Astrocyte of the spinal cord (primary cell): ENCODE results near the gene FRMPD4.

Experiments
- DNase-seq: peaks from one replicate; pipeline ENCODE4 v3.0.0; 2011; ENCODE audit warnings: low read depth, low spot score
- H3K4me3 ChIP-seq: 2 replicates; pipeline ENCODE4 v1.5.1; 2011; ENCODE audit warnings: low read depth, mild to moderate bottlenecking, low read length, moderate library complexity
- CTCF ChIP-seq: IDR thresholded peaks from 2 replicates; pipeline ENCODE4 v1.5.1; 2012; ENCODE audit warnings: low read depth, mild to moderate bottlenecking, low read length, inconsistent platforms
- in situ Hi-C: cut with HindIII; loops from 2 replicates; pipeline ENCODE4 v1.10.0; 2017; ENCODE audit warnings: low sequenced_read_pairs

Gene FRMPD4

DNA sequence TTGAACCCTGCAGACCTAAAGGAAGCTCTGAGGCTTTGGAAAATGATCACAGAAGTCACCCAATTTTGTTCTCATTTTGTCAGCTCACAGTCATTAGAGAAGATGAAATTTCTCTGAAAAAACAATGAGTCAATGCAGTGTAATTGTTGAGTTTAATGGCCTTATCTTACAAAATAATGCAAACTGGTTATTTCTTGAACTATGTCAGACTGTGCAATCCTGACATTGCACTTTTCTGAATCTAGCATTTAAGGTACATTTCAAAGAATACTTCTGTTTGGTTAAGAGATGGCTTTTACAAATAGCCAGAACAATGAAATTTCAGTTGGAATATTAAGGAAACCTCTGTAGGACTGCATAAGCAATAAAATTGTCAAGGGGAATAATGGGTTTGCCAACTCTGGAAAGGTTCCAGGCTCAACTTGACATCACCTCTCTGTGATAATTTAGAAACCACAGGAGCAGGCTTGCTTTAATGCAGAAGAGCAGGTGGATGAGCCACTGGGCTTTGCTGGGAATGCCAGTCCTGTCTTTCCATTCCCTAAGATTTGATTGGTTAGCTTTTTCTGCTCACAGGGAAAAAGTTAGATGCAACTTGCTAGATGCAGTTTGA is 222.8 kb downstream of the FRMPD4 start:
- no peak for TF ChIP-seq CTCF
- no peak overlapping the region for H3K4me3 ChIP-seq
- in situ Hi-C loops: no loop called here
- peak; percentile 15 for DNase-seq

DNA sequence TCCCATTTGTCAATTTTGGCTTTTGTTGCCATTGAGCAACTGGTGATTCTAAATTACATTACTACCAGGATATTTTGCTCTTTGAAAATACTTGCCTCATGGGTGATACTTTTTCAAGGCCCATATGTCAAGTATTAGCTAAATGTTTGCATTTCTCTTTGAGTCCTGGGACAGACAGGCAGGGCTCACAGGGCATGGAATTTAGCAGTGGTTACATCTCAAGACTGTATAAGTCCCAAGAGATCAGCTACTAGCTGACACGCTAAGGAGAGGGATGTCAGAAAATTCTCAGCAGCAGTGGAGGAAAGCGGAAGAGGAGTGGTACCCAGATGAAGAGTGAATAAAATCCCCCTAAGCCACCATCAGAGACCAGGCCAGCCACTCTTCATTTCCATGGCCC is 224.9 kb downstream of the FRMPD4 start:
- in situ Hi-C loops: no loop called here
- TF ChIP-seq CTCF: no peak
- no peak for DNase-seq
- H3K4me3 ChIP-seq: no peak overlapping the region

DNA sequence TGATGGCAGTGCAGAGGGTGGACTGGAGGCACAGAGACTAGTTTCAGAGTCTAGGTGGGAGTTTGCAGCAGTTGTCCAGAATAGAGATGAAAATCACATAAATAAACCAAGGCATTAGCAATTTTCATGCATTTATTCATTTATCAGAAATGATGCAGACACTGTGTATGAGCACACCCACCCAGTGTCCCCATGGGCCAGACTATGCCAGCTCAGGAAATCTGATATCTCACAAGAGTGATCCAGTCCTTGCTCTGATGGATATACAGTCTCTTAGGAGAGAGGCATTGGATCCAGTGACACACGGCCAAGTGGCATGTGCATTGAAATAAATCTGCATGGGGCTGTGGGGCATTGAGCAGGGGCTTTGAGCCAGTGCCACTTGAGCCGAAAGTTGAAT is 228.2 kb downstream of the FRMPD4 start:
- DNase-seq: no peak
- TF ChIP-seq CTCF: no peak
- in situ Hi-C loops: no loop called here
- no peak overlapping the region for H3K4me3 ChIP-seq

DNA sequence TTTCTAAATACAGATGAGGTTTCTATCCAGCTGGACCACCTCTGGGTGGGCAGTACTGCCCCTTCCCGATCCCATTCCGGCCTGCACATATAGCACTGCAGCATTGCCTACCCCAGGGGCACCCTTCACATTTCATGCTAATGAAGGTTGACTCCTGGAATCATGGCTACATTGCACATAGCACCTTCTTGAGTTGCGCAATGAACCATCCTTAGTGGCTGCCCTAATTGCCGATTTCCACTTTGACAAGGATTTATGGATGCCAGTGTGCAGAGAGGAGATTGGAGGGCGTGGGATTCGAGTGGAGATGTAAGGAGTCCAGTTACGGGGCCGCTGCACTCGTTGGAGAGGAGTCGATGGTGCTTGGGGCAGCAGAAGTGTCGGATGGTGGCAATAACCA is 229.0 kb downstream of the FRMPD4 start:
- in situ Hi-C loops: no loop called here
- DNase-seq: no peak
- TF ChIP-seq CTCF: no peak
- H3K4me3 ChIP-seq: no peak overlapping the region

DNA sequence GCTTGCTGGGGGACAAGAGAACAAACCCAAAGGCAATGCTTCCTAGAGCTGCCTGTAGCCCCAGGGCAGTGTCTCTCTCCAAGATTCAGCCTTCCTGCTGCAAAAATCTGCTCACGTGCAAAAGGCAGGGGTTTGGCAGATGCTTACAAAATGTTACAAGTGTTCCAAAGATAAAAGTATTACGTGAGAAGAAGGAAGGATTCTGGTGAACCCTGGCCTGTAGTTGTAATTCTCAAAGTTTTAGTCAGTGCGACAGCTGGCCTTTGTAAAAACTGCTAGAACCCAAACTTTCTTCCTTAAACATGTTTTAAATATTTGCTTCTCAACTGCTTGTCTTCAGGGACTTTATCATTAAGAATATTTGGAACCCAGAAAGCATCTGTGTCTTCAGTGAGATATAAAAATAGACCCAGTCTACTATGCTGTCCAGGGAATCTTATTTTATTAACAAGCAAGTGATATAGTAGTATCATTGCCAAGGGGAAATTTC is 232.3 kb downstream of the FRMPD4 start:
- no peak for DNase-seq
- H3K4me3 ChIP-seq: no peak overlapping the region
- TF ChIP-seq CTCF: no peak
- in situ Hi-C loops: no loop called here

DNA sequence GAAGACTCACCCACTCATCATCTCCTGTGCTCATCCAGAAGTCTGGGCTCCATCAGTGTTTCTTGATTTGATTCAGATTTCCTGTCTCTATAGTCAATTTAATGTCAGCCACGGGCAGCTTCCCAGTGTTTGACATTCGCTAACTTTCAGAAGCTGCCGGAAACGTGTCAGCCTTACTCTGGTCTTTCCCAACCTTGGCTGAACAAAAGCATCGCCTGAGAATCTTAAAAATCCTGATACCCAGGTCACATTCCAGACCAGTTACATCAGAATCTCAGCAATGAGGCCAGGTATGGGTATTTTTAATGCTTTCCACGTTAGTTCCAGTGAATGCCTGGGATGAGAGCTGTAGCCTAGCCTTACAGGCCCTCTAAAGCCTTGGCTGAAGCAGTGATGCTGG is 233.8 kb downstream of the FRMPD4 start:
- in situ Hi-C loops: no loop called here
- no peak overlapping the region for H3K4me3 ChIP-seq

More for the DNA sequence above, 233.8 kb downstream of the FRMPD4 start:
- no peak for DNase-seq
- no peak for TF ChIP-seq CTCF
